Suprapubic skin (tissue), 4 donors: Measurements from ENCODE around the gene ALOX15.

Experiments
- CTCF ChIP-seq, 2 donors: fragments of 200-600 bp in 1 of 2; fragments of 450-650 bp in 1 of 2; sonication (generic) in 1 of 2; IDR thresholded peaks; one replicate each; pipeline ENCODE4 v1.5.1; 2016 to 2019; ENCODE audit warnings: antibody characterized with exemption in 2 of 2, mild to moderate bottlenecking in 1 of 2, moderate library complexity in 1 of 2
- EP300 ChIP-seq: sonication (generic); formaldehyde crosslinking; IDR thresholded peaks from one replicate; pipeline ENCODE4 v1.6.1; 2017; ENCODE audit warnings: antibody characterized with exemption
- POLR2A ChIP-seq, 2 donors: fragments of 450-650 bp; IDR thresholded peaks; one replicate each; pipeline ENCODE4 v1.6.1; 2017; ENCODE audit warnings: antibody characterized with exemption in 2 of 2, mild to moderate bottlenecking in 2 of 2, moderate library complexity in 2 of 2
- POLR2AphosphoS5 ChIP-seq, 3 donors: sonication (generic); formaldehyde crosslinking; IDR thresholded peaks; one replicate each; pipeline ENCODE4 v1.6.1; 2017; ENCODE audit warnings: antibody characterized with exemption in 3 of 3

GRCh38 chr17:4584101-4584916, 57.2 kb downstream of the ALOX15 start, which contains the start of gene SMTNL2:
- TF ChIP-seq CTCF (IDR thresholded peaks at IDR 0.05) (no peak), POLR2AphosphoS5 (IDR thresholded peaks at IDR 0.05) (no peak), POLR2A (IDR thresholded peaks at IDR 0.05) (no peak), EP300 (no peak)
